K562 (cell line): ENCODE data around the gene OTOG. TPM values are rescaled to one million over a fixed set of nuclear protein-coding genes. Genes with fewer than 3 reads are reported as not detected.

ENCODE experiments used
- ATAC-seq: fragments of 200-7000 bp; cut with Tn5 transposase; 3 replicates; pipeline ENCODE4 v1.9.1; 2020; ENCODE audit warnings: moderate library complexity
- BruUV-seq: library from RNA; stranded (reverse); fragments of 400-500 nt; replicated peaks from 2 replicates; lab custom pipeline; 2021; lab: Mats Ljungman, UMichigan
- CTCF ChIA-PET: fragments of 300-600 bp; formaldehyde crosslinking; extraction: SDS; loops from one replicate; lab custom pipeline; 2021; ENCODE audit warnings: low intra/inter-chr PET ratio; lab: Yijun Ruan, JAX
- POLR2A ChIA-PET: fragments of 300-600, 350-650 bp; sonication (Branson Sonifier 250); formaldehyde crosslinking; extraction: SDS; loops from one replicate; lab custom pipeline; 2021; ENCODE audit warnings: antibody characterized with exemption, inconsistent platforms; lab: Yijun Ruan, JAX
- DNase-seq, 4 experiments: peaks; one replicate each; pipeline versions ENCODE4 v3.0.0 to v3.0.0-alpha.2; 2011 to 2018; ENCODE audit warnings: low spot score in 3 of 4, mixed read lengths in 3 of 4; ENCODE audit errors: extremely low read depth in 1 of 4
- FAIRE-seq: peaks from 2 replicates; lab custom pipeline; 2011; peaks lifted over from hg19 to GRCh38; lab: Jason Lieb, UNC
- H2AFZ ChIP-seq: 2 replicates; pipeline ENCODE4 v1.6.0; 2011; ENCODE audit warnings: low read depth, low read length, control low read depth, inconsistent platforms
- H3K27ac ChIP-seq: fragments of 200-600 bp; 3 replicates; pipeline ENCODE4 v1.8.0; 2011; ENCODE audit warnings: low read depth, mild to moderate bottlenecking, control low read depth, inconsistent platforms, low read length, moderate library complexity, mixed read lengths; ENCODE audit errors: extremely low read depth
- H3K27me3 ChIP-seq, 2 experiments: fragments of 300-600 bp in 1 of 2; 2 replicates in 1 of 2; 3 replicates in 1 of 2; pipeline versions ENCODE4 v1.6.0 to v1.8.0; 2011; ENCODE audit warnings: inconsistent platforms in 2 of 2, low read length in 2 of 2, mild to moderate bottlenecking in 1 of 2, mixed read lengths in 1 of 2, moderate library complexity in 1 of 2; ENCODE audit not compliant: control insufficient read depth in 2 of 2, insufficient read depth in 2 of 2
- H3K36me3 ChIP-seq: fragments of 300-600 bp; 3 replicates; pipeline ENCODE4 v1.8.0; 2011; ENCODE audit warnings: mild to moderate bottlenecking, low read length, inconsistent platforms; ENCODE audit not compliant: control insufficient read depth, insufficient read depth
- H3K4me1 ChIP-seq, 2 experiments: fragments of 200-600 bp in 1 of 2; replicated peaks in 1 of 2; 2 replicates in 1 of 2; 3 replicates in 1 of 2; pipeline versions ENCODE4 v1.5.1 to v1.8.0; 2011; ENCODE audit warnings: inconsistent platforms in 2 of 2, low read length in 2 of 2, mild to moderate bottlenecking in 1 of 2, mixed read lengths in 1 of 2, moderate library complexity in 1 of 2; ENCODE audit not compliant: control insufficient read depth in 2 of 2, insufficient read depth in 2 of 2
- H3K4me2 ChIP-seq: 2 replicates; pipeline ENCODE4 v1.6.1; 2011; ENCODE audit warnings: low read length, control low read depth, inconsistent platforms, mixed read lengths; ENCODE audit not compliant: insufficient read depth
- H3K4me3 ChIP-seq: fragments of 200-600 bp; sonication (generic), shearing (Covaris generic); 2 replicates; pipeline ENCODE4 v1.5.1; 2016; ENCODE audit warnings: control low read depth, inconsistent platforms
- H3K79me2 ChIP-seq: fragments of 200-600 bp; 3 replicates; pipeline ENCODE4 v1.8.0; 2011; ENCODE audit warnings: low read length, inconsistent platforms; ENCODE audit not compliant: control insufficient read depth, insufficient read depth
- H3K9ac ChIP-seq, 2 experiments: 2 replicates each; pipeline versions ENCODE4 v1.6.0 to v1.6.1; 2011; ENCODE audit warnings: low read depth in 2 of 2, low read length in 2 of 2, control low read depth in 1 of 2, inconsistent platforms in 1 of 2, mild to moderate bottlenecking in 1 of 2, mixed read lengths in 1 of 2; ENCODE audit not compliant: insufficient read depth in 1 of 2
- H3K9me1 ChIP-seq: one replicate; pipeline ENCODE4 v1.6.0; 2011; ENCODE audit warnings: inconsistent platforms, mild to moderate bottlenecking, low read length, moderate library complexity; ENCODE audit not compliant: control insufficient read depth, insufficient read depth
- H3K9me3 ChIP-seq: replicated peaks from 2 replicates; pipeline ENCODE4 v1.5.1; 2011; ENCODE audit warnings: low read depth, low read length, inconsistent platforms; ENCODE audit not compliant: control insufficient read depth, insufficient read depth
- H4K20me1 ChIP-seq: replicated peaks from 2 replicates; pipeline ENCODE4 v1.6.1; 2011; ENCODE audit warnings: low read length, inconsistent platforms, mixed read lengths; ENCODE audit not compliant: control insufficient read depth, insufficient read depth
- EP300 ChIP-seq: IDR thresholded peaks from 2 replicates; pipeline ENCODE4 v1.6.1; 2012; ENCODE audit warnings: low read length, improper control_type of control experiment
- HNRNPL ChIP-seq: fragments of 200-400 bp; formaldehyde crosslinking; IDR thresholded peaks from 2 replicates; pipeline ENCODE4 v1.6.1; 2017; ENCODE audit warnings: low read depth, mild to moderate bottlenecking, low read length
- KLF16 ChIP-seq: IDR thresholded peaks from 2 replicates; pipeline ENCODE4 v1.6.1; 2016; ENCODE audit warnings: antibody characterized with exemption
- RNF2 ChIP-seq: sonication (generic); IDR thresholded peaks from 2 replicates; pipeline ENCODE4 v1.6.1; 2016
- U2AF2 ChIP-seq: fragments of 200-400 bp; formaldehyde crosslinking; optimal IDR thresholded peaks from 2 replicates; pipeline ENCODE3; 2017; ENCODE audit warnings: low read depth, mild to moderate bottlenecking, low read length
- ZEB2 ChIP-seq: fragments of 450-650 bp; IDR thresholded peaks from 2 replicates; pipeline ENCODE4 v1.6.1; 2016
- ZNF274 ChIP-seq: IDR thresholded peaks from 2 replicates; pipeline ENCODE4 v1.6.1; 2011; ENCODE audit warnings: low read depth, mild to moderate bottlenecking, low read length, moderate library complexity, borderline replicate concordance
- ZNF551 ChIP-seq: fragments of 250-450 bp; sonication (Bioruptor Pico); IDR thresholded peaks from 2 replicates; pipeline ENCODE4 v1.5.0; 2021; ENCODE audit warnings: mild to moderate bottlenecking, moderate library complexity
- ZNF778 ChIP-seq: fragments of 450-650 bp; formaldehyde crosslinking; IDR thresholded peaks from 2 replicates; pipeline ENCODE4 v1.4.0; 2020; ENCODE audit warnings: mild to moderate bottlenecking, moderate library complexity
- WGBS: fragments of 100-300 bp; shearing (Covaris generic); methylation state at CpG from one replicate; pipeline ENCODE4 v1.1.6; 2016; ENCODE audit warnings: low coverage, mixed read lengths; ENCODE audit not compliant: insufficient coverage; ENCODE audit errors: missing lambda C conversion rate; 5-methylcytosine and 5-hydroxymethylcytosine counted together
- in situ Hi-C: fragments of 300-500 bp; cut with MboI; formaldehyde crosslinking; loops from 4 replicates; pipeline ENCODE4 v1.15.0; 2018; ENCODE audit warnings: inconsistent platforms, mixed read lengths
- intact Hi-C: fragments of 100-400 bp; cut with micrococcal nuclease; formaldehyde crosslinking; loops from 2 replicates; pipeline ENCODE4 v1.14.2; 2022
- polyA plus RNA-seq, 8 experiments: library from polyadenylated mRNA; depleted of rRNA in 4 of 8; stranded (reverse) in 5 of 8; unstranded in 3 of 8; fragments of >200 nt; fragmentation: Nextera tagmentation in 2 of 8; fragmentation: Illumina TruSeq in 1 of 8; extraction: Ambion mirVana in 2 of 8; extraction: Trizol in 1 of 8; gene quantifications; 2 replicates each; pipeline versions ENCODE4 v1.2.1 to v1.2.3, GENCODE V29; 2011 to 2014; ENCODE audit warnings: inconsistent platforms in 1 of 8, missing spikeins in 1 of 8
- total RNA-seq, 7 experiments: library from RNA; depleted of rRNA in 6 of 7; stranded (reverse); fragments of >200 nt in 6 of 7; fragmentation: Illumina TruSeq in 2 of 7; extraction: Trizol in 2 of 7; gene quantifications; 2 replicates each; pipeline versions ENCODE4 v1.2.1 to v1.2.3, GENCODE V29; 2011 to 2021; ENCODE audit warnings: low replicate concordance in 1 of 7

The OTOG gene
- total and polyA plus RNA-seq, 9 of the 15 experiments (the other 6 are each of a cell fraction or from before 2014, with no cell fraction given), result not detected

DNA sequence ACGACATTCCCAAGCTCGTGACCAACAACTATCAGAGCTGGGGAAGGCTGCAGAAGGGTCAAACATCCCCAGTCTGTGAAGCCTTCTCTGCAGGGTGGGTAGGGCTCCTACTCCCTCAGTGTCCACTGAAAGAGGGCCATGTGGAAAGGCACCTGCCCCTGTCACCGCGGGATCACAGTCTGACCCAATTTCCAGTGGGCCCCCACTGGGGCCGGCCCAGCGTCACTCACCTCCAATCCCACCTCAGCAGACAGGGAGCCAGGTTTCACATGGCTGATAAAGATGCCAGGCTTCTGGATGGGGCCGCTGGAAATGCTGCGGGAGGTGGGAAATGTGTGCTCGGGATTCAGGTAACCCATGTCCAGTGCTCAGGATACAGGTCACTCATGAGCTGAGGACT lies 22.8 kb upstream of the OTOG start:
- Histone ChIP-seq H3K4me3 (no peak overlapping the region), H3K27ac (no peak overlapping the region), H3K4me1 (no peaks in the 10 kb centered on the region; a peak in 2 of 5 replicates), H3K36me3 (no peaks in the 10 kb centered on the region), H3K4me2 (no peak overlapping the region), H3K9me3 (no peaks in the 10 kb centered on the region), H4K20me1 (peaks cover 3% of the 10 kb centered on the region; the same call in 1 of the 2 replicates), H3K9ac (no peak overlapping the region), H2AFZ (no peak overlapping the region), H3K9me1 (no peaks in the 10 kb centered on the region), H3K79me2 (no peaks in the 10 kb centered on the region), H3K27me3 (peaks cover 10 to 75% of the 10 kb centered on the region in 2 experiments; a peak in 4 of 5 replicates)
- in situ Hi-C loops, result loop anchor here (10.0 kb wide), 2 partner anchors 129 to 289 kb away; no protein-coding TSS in a partner anchor
- BruUV-seq, result no TSS peak
- WGBS, result under 1% methylated on average over 9 of the region's 9 CpGs
- ChIA-PET CTCF (no interaction called here), POLR2A (no interaction called here)
- DNase-seq (no peak), ATAC-seq (no peak), FAIRE-seq (no peak)
- TF ChIP-seq ZNF778 (no peak), ZNF274 (no peak), RNF2 (no peak), U2AF2 (no peak), HNRNPL (no peak), KLF16 (no peak), ZNF551 (CRISPR knock-in tag) (no peak), EP300 (no peak), ZEB2 (no peak)
- intact Hi-C loops, result no loop called here
